ENCODE data around the gene ATP6V0D1. TPM values are rescaled to one million over a fixed set of nuclear protein-coding genes. Genes with fewer than 3 reads are reported as not detected.
"Not testable (repeated sequence)": the region's sequence is repeated elsewhere in the genome, so short reads cannot be mapped to it uniquely, and the experiment has no call there.

ATP6V0D1 gene
- total RNA-seq, 1 experiment from 2014 or later: 48.6 TPM

DNA sequence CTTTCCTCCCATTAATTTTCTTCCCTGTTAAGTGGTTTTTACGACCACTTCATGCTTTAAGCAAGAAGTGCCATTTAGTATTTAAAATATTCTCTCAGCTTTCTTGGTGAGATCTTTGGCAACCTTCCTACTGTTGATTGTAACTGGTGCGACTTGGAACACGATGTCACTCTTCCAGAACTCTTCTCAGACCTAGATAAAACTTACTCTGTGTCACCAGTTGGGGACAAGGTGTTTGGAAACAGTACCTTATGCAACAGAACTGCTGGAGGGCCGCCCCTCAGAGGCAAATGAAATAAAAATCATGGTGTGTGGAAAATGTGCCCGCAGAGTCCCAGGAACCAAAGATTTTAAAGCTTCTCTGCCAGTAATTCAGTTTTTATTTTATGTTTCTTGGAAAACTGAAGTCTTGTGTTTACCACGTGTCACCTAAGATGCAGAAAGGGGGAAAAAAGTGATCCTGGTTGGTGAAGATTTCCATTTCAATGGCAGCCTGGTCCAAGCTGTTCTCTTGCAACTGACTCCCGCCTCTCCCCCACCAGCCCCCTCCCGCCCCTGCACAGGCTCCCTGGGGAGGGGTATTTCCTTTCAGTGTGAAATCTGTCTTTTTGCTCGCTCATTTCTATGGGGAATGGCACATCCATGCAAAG lies 57.2 kb downstream of the ATP6V0D1 start:
- no peak overlapping the region for H3K4me3 ChIP-seq
- H3K27ac ChIP-seq: no peak overlapping the region
- H3K4me1 ChIP-seq: peaks cover 19% of the 10 kb centered on the region
- no peaks in the 10 kb centered on the region for H3K9me3 ChIP-seq (replicated peaks)
- H3K36me3 ChIP-seq: no peaks in the 10 kb centered on the region
- no peaks in the 10 kb centered on the region for H3K27me3 ChIP-seq
- peak in 1 of 2 experiments; percentile 48 for DNase-seq

- no peak for DNase-seq
- Histone ChIP-seq H3K4me1 (peaks cover 16% of the 10 kb centered on the region), H3K27ac (no peak overlapping the region), H3K4me3 (no peak overlapping the region), H3K36me3 (no peaks in the 10 kb centered on the region), H3K27me3 (no peaks in the 10 kb centered on the region), H3K9me3 (replicated peaks) (no peaks in the 10 kb centered on the region)
Observed at GRCh38 chr16:67423015-67423414, 57.9 kb downstream of the ATP6V0D1 start.

DNA sequence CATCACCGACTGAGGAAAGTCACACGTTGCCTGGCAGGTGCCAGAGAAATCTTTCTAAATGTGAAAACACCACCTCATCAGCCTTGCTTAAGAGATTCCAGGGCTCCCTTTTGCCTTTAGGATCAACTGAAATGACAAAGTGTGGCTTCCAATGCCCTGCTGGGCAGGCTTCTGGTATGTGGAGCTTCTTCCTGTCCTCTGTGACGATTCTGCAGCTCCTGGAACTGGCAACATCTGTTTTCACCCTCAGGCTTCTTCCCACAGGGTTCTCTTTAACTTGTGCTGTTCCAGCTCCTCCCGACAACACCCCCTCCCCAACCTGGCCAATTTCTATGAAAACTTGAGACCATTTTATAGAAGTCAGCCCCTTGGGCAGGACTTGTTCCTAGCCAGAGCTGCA lies 59.9 kb downstream of the ATP6V0D1 start:
- Histone ChIP-seq H3K4me3 (no peak overlapping the region), H3K27me3 (no peaks in the 10 kb centered on the region; the same call in 1 of the 2 replicates), H3K36me3 (no peaks in the 10 kb centered on the region), H3K27ac (no peak overlapping the region), H3K9me3 (replicated peaks) (no peaks in the 10 kb centered on the region), H3K4me1 (peaks cover 16% of the 10 kb centered on the region)
- no peak for DNase-seq

GRCh38 chr16:67419931-67420330 lies 61.0 kb downstream of the ATP6V0D1 start:
- H3K4me3 ChIP-seq: no peak overlapping the region
- DNase-seq: no peak
- H3K27ac ChIP-seq: no peak overlapping the region
- H3K36me3 ChIP-seq: no peaks in the 10 kb centered on the region
- H3K9me3 ChIP-seq (replicated peaks): no peaks in the 10 kb centered on the region
- H3K4me1 ChIP-seq: peaks cover 16% of the 10 kb centered on the region
- H3K27me3 ChIP-seq: peaks cover 5% of the 10 kb centered on the region; the same call in 1 of the 2 replicates

DNA sequence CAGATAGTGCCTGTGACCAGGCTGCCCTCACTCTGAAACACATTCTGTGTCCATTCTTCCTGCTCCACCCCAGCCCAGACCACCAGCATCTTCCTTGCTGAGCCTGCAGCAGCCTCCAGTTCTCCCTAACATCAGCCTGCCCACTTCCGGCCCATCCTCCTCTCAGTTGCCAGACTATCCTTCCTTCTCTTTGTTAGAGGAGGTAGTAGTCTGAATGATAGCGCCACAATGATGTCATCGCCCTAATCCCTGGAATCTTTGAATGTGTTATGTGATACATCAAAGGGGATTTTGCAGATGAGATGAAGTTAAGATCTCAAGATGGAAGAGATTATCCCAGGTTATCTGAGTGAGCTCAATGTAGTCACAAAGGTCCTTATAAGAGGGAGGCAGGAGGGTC lies 61.5 kb downstream of the ATP6V0D1 start:
- Histone ChIP-seq H3K4me1 (peaks cover 15% of the 10 kb centered on the region), H3K27me3 (peaks cover 5% of the 10 kb centered on the region; the same call in 1 of the 2 replicates), H3K4me3 (no peak overlapping the region), H3K36me3 (no peaks in the 10 kb centered on the region), H3K27ac (no peak overlapping the region), H3K9me3 (replicated peaks) (no peaks in the 10 kb centered on the region)
- DNase-seq: peak; percentile 55 to 66

DNA sequence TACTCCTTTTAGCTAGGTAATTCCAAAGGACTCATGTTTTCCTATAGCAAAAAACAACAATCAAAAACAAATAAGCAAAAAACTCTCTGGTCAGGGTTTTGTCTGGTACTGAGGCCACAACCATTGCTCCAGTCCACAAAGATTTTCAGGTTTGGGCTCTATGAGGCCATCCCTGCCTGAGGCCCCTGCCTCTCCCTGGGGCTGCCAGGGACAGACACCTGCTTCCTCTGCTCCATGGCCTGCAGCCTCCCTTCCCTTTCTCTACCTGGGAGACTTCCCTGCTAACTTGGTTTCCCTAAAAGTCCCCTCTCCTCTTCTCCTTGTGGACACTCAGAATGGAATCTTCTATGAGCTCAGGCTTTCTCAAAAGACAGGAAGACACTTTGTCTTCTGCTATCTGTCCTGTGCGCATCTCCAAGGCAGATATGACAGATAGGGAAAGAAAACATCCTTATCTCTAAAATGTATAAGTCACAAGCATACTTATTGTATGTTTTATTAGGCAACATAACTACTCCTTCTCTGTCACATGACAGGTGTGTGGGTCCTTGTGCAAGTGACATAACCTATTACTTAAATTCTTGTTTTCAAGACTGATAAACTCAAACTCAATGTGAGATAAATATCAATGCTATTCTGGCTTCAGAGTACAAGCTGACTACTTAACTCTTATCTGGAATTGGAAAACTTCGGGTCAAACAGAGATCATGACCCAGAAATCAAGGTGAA lies 63.5 kb downstream of the ATP6V0D1 start:
- H3K36me3 ChIP-seq: no peaks in the 10 kb centered on the region
- H3K4me1 ChIP-seq: peaks cover 7% of the 10 kb centered on the region
- peaks cover 5% of the 10 kb centered on the region; the same call in 1 of the 2 replicates for H3K27me3 ChIP-seq
- DNase-seq: no peak
- no peak overlapping the region for H3K27ac ChIP-seq
- H3K9me3 ChIP-seq (replicated peaks): no peaks in the 10 kb centered on the region
- H3K4me3 ChIP-seq: no peak overlapping the region

GRCh38 chr16:67415872-67416793 lies 64.8 kb downstream of the ATP6V0D1 start, which contains the start of gene ZDHHC1:
ZDHHC1 (minus strand) TSS chr16:67416477; CDS start chr16:67407775, 8,702 bp downstream.
- Histone ChIP-seq H3K36me3 (no peaks in the 10 kb centered on the region), H3K4me1 (peaks cover 7% of the 10 kb centered on the region), H3K9me3 (replicated peaks) (no peaks in the 10 kb centered on the region), H3K4me3 (peak within 1 kb of the TSS; percentile 52), H3K27ac (no peak within 1 kb of the TSS), H3K27me3 (peaks cover 5% of the 10 kb centered on the region; the same call in 1 of the 2 replicates)
- peak in 1 of 2 experiments; percentile 59 for DNase-seq

- H3K9me3 ChIP-seq (replicated peaks); H3K4me3 ChIP-seq; H3K27me3 ChIP-seq; DNase-seq; H3K27ac ChIP-seq; H3K4me1 ChIP-seq; H3K36me3 ChIP-seq: not testable (repeated sequence)
Observed at GRCh38 chr16:67415421-67415820, 65.5 kb downstream of the ATP6V0D1 start.

DNA sequence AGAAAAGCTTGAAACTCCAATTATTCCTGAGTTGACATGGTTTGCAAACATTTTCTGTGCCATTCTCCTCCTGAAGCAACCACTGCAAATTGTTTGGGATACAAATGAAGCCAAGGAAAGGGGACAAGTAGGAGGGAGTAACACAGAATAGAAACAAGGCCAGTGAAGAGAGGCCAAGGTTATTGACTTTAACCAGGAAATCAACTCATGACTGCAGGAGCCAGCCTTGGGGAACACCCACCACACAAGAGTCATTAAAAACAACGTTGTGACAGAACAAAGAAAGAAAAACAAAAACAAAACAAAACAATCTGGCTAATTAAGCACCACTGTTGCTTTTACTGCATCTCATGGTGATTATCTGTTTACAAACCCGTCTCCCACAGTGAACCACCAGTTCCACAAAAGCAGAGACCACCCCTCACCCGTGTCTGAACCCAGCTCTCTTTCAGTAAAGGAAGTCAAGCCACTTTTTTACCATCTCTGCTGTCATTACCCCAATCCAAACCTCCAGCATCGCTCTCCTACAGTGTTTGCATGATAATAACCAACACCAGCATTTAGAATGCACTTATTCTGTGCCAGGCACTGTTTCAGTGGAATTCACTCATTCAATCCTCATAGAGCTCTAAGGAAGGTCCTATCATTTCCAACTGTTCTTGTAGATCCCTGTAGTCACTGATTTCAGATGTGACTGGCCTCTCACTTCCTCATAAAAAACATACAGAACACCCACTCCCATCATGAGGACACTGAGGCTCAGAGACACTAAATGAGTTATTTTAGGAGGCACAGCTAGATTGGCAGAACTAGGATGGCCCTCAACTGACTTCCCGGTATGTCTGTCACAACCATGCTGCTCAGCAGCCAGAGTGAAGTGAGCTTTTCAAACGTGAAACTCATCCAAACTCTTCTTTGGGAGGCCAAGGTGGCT lies 66.7 kb downstream of the ATP6V0D1 start:
- no peak overlapping the region for H3K27ac ChIP-seq
- no peaks in the 10 kb centered on the region for H3K36me3 ChIP-seq
- no peak overlapping the region for H3K4me3 ChIP-seq
- H3K27me3 ChIP-seq: peaks cover 5% of the 10 kb centered on the region; the same call in 1 of the 2 replicates
- no peaks in the 10 kb centered on the region for H3K9me3 ChIP-seq (replicated peaks)
- H3K4me1 ChIP-seq: peaks cover 1% of the 10 kb centered on the region; the same call in 1 of the 2 replicates
- no peak for DNase-seq

DNA sequence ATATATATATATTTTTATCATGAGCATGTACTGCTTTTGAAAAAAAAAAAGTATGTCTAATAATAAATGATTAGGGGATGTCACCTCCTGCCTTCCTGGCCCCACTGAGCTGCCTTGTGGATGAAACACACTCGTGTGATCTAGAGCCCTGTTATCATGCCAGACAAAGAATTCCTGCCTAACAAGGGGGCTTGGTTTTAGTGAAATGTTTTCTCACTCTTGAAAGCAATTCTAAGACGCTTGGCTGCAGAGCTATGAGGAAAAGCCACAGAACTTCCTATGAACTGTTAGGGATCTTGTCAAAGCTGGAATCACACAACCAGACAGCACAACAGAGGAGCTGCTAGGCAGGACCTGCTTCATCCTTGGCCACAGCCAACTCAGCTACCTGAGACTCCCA lies 68.7 kb downstream of the ATP6V0D1 start:
- Histone ChIP-seq H3K4me1 (no peaks in the 10 kb centered on the region), H3K27ac (no peak overlapping the region), H3K4me3 (no peak overlapping the region), H3K36me3 (no peaks in the 10 kb centered on the region), H3K27me3 (peaks cover 5% of the 10 kb centered on the region; the same call in 1 of the 2 replicates), H3K9me3 (replicated peaks) (no peaks in the 10 kb centered on the region)
- DNase-seq: no peak

DNA sequence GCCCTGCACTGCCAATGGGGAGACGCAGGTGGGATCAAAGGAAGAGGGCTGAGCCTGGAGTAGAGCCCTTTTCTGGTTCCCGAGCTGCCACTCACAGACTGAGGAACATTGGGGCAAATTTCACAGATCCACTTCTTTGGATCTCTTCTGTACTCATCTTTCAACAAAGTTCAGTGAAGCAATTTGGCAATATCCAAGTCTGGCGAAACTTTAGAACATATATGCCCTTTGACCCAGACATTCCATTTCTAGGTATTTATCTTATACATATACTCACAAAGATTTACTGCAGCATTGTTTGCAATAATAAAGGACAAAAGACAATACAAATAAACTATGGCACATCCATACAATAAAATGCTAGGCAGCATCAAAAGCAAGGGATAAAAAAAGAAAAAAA lies 69.6 kb downstream of the ATP6V0D1 start:
- no peak overlapping the region for H3K27ac ChIP-seq
- H3K4me3 ChIP-seq: no peak overlapping the region
- DNase-seq: no peak
- H3K36me3 ChIP-seq: no peaks in the 10 kb centered on the region
- H3K9me3 ChIP-seq (replicated peaks): no peaks in the 10 kb centered on the region
- peaks cover 8% of the 10 kb centered on the region for H3K4me1 ChIP-seq
- H3K27me3 ChIP-seq: 0 out of 2 replicates have a peak, but pooled peaks cover 5% of the 10 kb centered on the region

GRCh38 chr16:67409631-67410030 lies 71.3 kb downstream of the ATP6V0D1 start:
- no peak overlapping the region for H3K4me3 ChIP-seq
- H3K27ac ChIP-seq: no peak overlapping the region
- H3K4me1 ChIP-seq: peaks cover 10% of the 10 kb centered on the region
- no peak for DNase-seq
- H3K27me3 ChIP-seq: no peaks in the 10 kb centered on the region
- no peaks in the 10 kb centered on the region for H3K36me3 ChIP-seq
- no peaks in the 10 kb centered on the region for H3K9me3 ChIP-seq (replicated peaks)

DNA sequence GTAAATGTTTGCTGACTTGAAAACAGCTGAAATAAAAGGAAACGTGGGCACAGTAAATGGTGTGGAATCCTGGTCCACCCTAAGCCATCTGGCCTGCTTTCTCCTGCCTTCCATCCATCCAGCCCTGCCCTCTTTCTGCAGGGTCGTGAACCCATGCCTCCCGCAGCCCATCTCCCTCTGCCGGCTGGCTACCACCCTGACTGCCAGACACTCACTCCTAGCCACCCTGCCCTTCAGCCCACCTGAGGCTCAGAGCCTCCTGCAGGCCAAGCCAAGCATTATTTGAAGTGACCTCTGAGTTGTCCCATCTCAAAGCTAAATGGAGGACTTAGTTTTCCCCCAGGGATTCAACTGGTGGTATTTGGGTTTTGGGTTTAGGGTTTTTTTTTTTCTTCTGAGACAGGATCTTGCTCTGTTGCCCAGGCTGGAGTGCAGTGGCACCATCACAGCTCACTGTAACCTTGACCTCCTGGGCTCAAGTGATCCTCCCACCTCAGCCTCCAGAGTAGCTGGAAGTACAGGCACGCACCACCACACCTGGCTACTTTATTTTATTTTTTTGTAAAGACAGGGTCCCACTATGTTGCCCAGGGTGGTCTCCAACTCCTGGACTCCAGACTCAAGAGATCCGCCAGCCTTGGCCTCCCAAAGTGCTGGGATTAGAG lies 73.0 kb downstream of the ATP6V0D1 start:
- no peak for DNase-seq
- no peak overlapping the region for H3K27ac ChIP-seq
- H3K27me3 ChIP-seq: no peaks in the 10 kb centered on the region
- H3K36me3 ChIP-seq: no peaks in the 10 kb centered on the region
- peaks cover 10% of the 10 kb centered on the region for H3K4me1 ChIP-seq
- H3K9me3 ChIP-seq (replicated peaks): no peaks in the 10 kb centered on the region
- H3K4me3 ChIP-seq: no peak overlapping the region

All from SJCRH30 (cell line).